ENCODE measurements around the gene APRT. TPM values are rescaled to one million over a fixed set of nuclear protein-coding genes. Genes with fewer than 3 reads are reported as not detected.

Gene APRT
- total RNA-seq, 1 experiment from 2014 or later: 311 TPM

DNA sequence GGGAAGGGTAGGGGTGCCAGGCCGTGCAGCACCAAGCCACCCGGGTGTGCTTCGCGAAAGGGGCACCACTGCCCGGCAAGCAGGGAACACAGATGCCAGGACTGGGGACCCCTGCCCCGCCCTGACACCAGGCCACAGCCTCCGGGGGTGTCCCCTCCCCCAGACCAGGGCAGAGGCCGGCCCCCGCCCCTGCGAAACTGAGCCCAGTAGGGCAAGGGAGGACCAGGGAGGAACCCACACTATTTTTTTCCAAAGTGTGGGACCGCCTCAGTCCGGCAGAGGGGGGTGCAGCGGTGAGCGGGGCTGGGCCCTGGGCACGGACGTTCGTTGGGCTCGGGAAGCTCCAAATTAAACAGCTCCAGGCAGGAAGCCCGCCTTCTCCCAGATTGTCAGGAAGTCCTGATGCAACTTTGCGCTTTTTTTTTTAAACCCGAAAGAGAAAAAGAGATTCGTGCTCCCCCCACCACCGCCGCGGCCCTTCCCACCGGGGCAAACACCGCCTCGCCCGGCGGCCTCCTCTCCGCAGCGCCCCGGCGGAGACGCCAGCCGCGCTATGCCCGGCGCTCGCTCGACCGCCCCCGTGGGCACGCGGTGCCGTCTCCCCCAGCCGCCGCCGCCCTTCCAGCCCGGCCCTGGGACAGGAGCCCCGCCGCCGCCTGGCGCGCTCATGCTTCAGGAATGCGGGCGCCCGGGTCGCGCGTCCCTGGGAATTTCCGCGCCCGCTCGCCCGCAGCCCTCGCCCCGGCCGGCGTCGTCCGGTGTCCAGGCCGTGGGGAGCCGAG is 27.5 kb downstream of the APRT start:
- no peaks in the 10 kb centered on the region for H3K27me3 ChIP-seq (ENCODE audit: insufficient read depth, low read length)
- no peaks in the 10 kb centered on the region; a peak in 1 of 4 replicates for H3K36me3 ChIP-seq (ENCODE audit: control insufficient read depth in 1 of 2, insufficient read depth in 2 of 2, low read length in 2 of 2)
- H3K4me3 ChIP-seq (replicated peaks in 1 of 2; ENCODE audit: low read depth in 1 of 2, low read length in 2 of 2): peak overlapping the region; percentile 69 to 82
- H3K27ac ChIP-seq (ENCODE audit: low read depth, low read length): peak overlapping the region; percentile 91
- CTCF ChIA-PET: interaction anchor here (0.9 to 8.9 kb wide), 10 partner anchors 11 to 387 kb away, joined by 3 to 59 read pairs (median 4); partner anchors contain the start of gene CDH15
- no peak overlapping the region for H2AFZ ChIP-seq (ENCODE audit: low read depth, low read length, poor library complexity, severe bottlenecking)
- DNase-seq (ENCODE audit: low read depth, low spot score): no peak
- H3K4me1 ChIP-seq (ENCODE audit: control insufficient read depth in 1 of 2, insufficient read depth in 2 of 2, low read length in 2 of 2): peaks cover 41 to 51% of the 10 kb centered on the region in 2 experiments
- no peaks in the 10 kb centered on the region for H3K9me3 ChIP-seq (ENCODE audit: control insufficient read depth in 1 of 2, insufficient read depth in 1 of 2, low read depth in 1 of 2, low read length in 2 of 2)
- peak overlapping the region; percentile 94 for H3K9ac ChIP-seq (ENCODE audit: low read length)
- intact Hi-C loops (cut with micrococcal nuclease): loop anchor here (2.0 kb wide), 2 partner anchors 19 to 39 kb away; partner anchors contain the start of gene CDT1
- TF ChIP-seq POLR2A (IDR thresholded peaks at IDR 0.05; ENCODE audit: borderline replicate concordance, extremely low read depth, insufficient read depth, insufficient read length) (no peak), JUND (IDR thresholded peaks at IDR 0.05) (no peak), ATF3 (IDR thresholded peaks at IDR 0.05) (no peak), CEBPB (IDR thresholded peaks at IDR 0.05; ENCODE audit: low read depth) (no peak), ELF1 (IDR thresholded peaks at IDR 0.05; ENCODE audit: borderline replicate concordance, low read depth) (no peak), SRF (IDR thresholded peaks at IDR 0.05; ENCODE audit: low read depth) (no peak), ZFX (IDR thresholded peaks at IDR 0.05) (no peak), CTCF (IDR thresholded peaks at IDR 0.05 in 2 of 3, conservative IDR thresholded peaks at IDR 0.05 in 1 of 3; ENCODE audit: borderline replicate concordance in 1 of 3, insufficient read depth in 1 of 3, low read depth in 2 of 3, low read length in 2 of 3) (peak in 2 of 3 experiments; percentile 61 to 68; a peak in 4 of 6 replicates), EZH2 (IDR thresholded peaks at IDR 0.05) (no peak), SIN3A (IDR thresholded peaks at IDR 0.05; ENCODE audit: low read depth) (no peak), SP1 (IDR thresholded peaks at IDR 0.05; ENCODE audit: low read depth) (no peak), EZH2phosphoT487 (IDR thresholded peaks at IDR 0.05; ENCODE audit: borderline replicate concordance) (no peak), POLR2AphosphoS5 (IDR thresholded peaks at IDR 0.05; ENCODE audit: low read depth, low read length) (peak; percentile 37; the same call in 1 of the 2 replicates), RAD21 (IDR thresholded peaks at IDR 0.05; ENCODE audit: low read depth) (no peak)
- TF ChIP-seq, protein P1, sequence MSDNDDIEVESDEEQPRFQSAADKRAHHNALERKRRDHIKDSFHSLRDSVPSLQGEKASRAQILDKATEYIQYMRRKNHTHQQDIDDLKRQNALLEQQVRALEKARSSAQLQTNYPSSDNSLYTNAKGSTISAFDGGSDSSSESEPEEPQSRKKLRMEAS (IDR thresholded peaks at IDR 0.05): no peak
- TF ChIP-seq, protein P2, sequence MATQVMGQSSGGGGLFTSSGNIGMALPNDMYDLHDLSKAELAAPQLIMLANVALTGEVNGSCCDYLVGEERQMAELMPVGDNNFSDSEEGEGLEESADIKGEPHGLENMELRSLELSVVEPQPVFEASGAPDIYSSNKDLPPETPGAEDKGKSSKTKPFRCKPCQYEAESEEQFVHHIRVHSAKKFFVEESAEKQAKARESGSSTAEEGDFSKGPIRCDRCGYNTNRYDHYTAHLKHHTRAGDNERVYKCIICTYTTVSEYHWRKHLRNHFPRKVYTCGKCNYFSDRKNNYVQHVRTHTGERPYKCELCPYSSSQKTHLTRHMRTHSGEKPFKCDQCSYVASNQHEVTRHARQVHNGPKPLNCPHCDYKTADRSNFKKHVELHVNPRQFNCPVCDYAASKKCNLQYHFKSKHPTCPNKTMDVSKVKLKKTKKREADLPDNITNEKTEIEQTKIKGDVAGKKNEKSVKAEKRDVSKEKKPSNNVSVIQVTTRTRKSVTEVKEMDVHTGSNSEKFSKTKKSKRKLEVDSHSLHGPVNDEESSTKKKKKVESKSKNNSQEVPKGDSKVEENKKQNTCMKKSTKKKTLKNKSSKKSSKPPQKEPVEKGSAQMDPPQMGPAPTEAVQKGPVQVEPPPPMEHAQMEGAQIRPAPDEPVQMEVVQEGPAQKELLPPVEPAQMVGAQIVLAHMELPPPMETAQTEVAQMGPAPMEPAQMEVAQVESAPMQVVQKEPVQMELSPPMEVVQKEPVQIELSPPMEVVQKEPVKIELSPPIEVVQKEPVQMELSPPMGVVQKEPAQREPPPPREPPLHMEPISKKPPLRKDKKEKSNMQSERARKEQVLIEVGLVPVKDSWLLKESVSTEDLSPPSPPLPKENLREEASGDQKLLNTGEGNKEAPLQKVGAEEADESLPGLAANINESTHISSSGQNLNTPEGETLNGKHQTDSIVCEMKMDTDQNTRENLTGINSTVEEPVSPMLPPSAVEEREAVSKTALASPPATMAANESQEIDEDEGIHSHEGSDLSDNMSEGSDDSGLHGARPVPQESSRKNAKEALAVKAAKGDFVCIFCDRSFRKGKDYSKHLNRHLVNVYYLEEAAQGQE (IDR thresholded peaks at IDR 0.05; ENCODE audit: low read depth): no peak
- RAD21 ChIA-PET (ENCODE audit: low non-redundant PET in 1 of 2, low total read pairs in 2 of 2, uncharacterized antibody in 2 of 2, unreplicated experiment in 2 of 2): interaction anchor here in 1 of 2 experiments (1.0 kb wide), 1 partner anchor 47 kb away, joined by 4 read pairs; no protein-coding TSS in a partner anchor
- peaks cover 57% of the 10 kb centered on the region for H3K79me2 ChIP-seq (ENCODE audit: insufficient read depth, low read length)
- no peaks in the 10 kb centered on the region for H3K9me2 ChIP-seq (ENCODE audit: insufficient read depth)
- H4K20me1 ChIP-seq (ENCODE audit: insufficient read depth): peaks cover 11% of the 10 kb centered on the region; the same call in 1 of the 2 replicates
- BruUV-seq (replicated peaks): no TSS peak
- peak overlapping the region; percentile 92 for H3K4me2 ChIP-seq (ENCODE audit: low read length)
- peak; percentile 49 for ATAC-seq
- POLR2A ChIA-PET: interaction anchor here (0.9 to 2.1 kb wide), 8 partner anchors 9 to 27 kb away, joined by 3 to 18 read pairs (median 4); partner anchors contain the start of gene APRT
